HG03139 (cell line): Measurements from ENCODE around the gene ARNT2.
"Not testable (repeated sequence)": the region's sequence is repeated elsewhere in the genome, so short reads cannot be mapped to it uniquely, and the experiment has no call there.

Experiments
- ATAC-seq: cut with Tn5 transposase; IDR thresholded peaks from one replicate; pipeline ENCODE4 v1.9.1; 2021; ENCODE audit not compliant: unreplicated experiment

ARNT2 gene

DNA sequence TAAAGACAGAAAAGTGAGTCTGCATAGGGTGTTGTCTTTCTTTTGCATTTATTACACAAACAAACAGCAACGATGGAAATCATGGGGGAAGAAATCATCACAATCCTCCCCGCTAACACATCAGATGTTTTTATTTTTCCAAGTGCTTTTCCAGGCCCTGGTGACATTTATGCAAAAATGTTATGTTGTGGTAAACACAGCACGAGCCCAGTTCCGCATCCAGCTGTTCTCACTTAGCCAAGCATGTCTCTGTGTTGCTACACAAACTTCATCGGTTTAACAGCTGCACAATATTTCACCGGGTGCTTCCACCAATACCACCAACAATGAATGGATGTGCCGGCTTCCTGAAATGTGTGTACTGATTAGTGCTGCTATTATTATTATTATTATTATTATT lies 237.2 kb downstream of the ARNT2 start:
- no peak for ATAC-seq

DNA sequence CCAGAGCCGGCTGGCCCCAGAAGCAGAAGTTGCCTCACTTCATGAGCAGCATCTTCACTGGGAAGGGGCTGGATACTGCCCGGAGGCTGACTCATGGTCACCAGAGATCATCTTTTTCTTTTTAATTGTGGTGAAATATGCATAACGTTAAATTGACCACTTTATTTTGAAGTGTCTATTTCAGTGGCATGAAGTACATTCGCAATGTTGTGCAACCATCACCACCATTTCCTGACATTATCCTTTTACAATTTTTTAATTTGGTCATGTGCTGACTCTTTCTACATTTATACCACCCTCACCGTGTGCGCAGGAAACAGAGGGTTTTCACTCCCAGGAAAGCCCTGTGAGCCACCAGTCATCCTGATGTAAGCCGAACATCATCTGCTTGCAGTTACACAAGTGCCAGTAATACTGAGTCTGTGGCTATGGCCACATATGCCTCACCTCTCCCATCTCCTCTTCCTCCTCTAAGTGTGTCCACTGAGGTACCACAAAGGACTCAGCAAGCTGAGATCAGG lies 239.3 kb downstream of the ARNT2 start:
- ATAC-seq, result no peak

DNA sequence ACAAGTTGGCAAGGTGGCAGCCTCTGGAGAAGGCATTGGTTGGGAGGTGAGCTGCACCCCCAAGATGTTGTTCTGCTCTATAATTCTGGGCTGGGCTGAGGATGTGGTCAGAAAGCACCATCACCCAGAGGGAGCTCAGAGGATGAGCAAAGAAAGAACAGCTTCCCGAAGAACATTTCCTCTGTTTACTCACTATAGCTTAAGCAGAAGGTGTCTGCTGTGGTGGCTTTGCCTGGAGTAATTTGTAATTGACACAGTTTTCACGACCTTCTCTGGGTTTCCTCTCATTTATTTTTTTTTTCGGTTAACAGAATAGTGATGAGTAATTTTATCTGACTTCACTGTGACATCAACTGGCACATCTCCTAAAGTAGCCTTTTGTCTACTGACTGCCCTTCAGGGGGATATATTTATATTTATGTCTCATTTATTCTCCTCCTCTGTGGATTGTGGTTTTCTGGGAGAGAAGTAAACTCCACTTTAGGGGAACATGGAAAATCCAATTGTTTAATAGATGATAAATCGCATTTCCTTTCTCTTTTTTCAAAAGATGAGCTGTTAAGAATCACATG lies 241.4 kb downstream of the ARNT2 start:
- ATAC-seq, result no peak

DNA sequence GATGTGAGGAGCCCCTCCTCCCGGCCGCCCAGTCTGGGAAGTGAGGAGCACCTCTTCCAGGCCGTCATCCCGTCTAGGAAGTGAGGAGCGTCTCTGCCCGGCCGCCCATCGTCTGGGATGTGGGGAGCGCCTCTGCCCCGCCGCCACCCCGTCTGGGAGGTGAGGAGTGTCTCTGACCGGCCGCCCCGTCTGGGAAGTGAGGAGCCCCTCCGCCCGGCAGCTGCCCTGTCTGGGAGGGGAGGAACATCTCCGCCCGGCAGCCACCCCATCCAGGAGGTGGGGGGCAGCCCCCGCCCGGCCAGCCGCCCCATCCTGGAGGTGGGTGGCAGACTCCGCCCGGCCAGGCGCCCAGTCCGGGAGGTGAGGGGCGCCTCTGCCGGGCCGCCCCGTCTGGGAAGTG lies 243.2 kb downstream of the ARNT2 start:
- not testable (repeated sequence) for ATAC-seq
